NCI-H748 treated with DMSO at 0.1 percent for 48 hours (cell line): ENCODE results near the gene UBAC1.
"Not testable (repeated sequence)": the region's sequence is repeated elsewhere in the genome, so short reads cannot be mapped to it uniquely, and the experiment has no call there.

ENCODE experiments used
- DNase-seq: peaks from one replicate; lab custom pipeline; 2025; lab: John Stamatoyannopoulos, UW

UBAC1 gene

GRCh38 chr9:135901031-135901758, 60.0 kb downstream of the UBAC1 start:
- DNase-seq = no peak

- DNase-seq = no peak
These were observed 62.4 kb downstream of the UBAC1 start for GRCh38 chr9:135898634-135899407.

GRCh38 chr9:135896626-135897025, 64.5 kb downstream of the UBAC1 start:
- no peak for DNase-seq

GRCh38 chr9:135896205-135896604, 65.0 kb downstream of the UBAC1 start:
- DNase-seq = no peak

- DNase-seq = no peak
These were observed 65.8 kb downstream of the UBAC1 start for GRCh38 chr9:135895202-135895848.

GRCh38 chr9:135893104-135893503, 68.1 kb downstream of the UBAC1 start:
- DNase-seq = no peak

GRCh38 chr9:135892327-135892726, 68.8 kb downstream of the UBAC1 start:
- DNase-seq = not testable (repeated sequence)

- DNase-seq = no peak
These were observed 70.0 kb downstream of the UBAC1 start for GRCh38 chr9:135891027-135891631.

- DNase-seq = no peak
These were observed 70.8 kb downstream of the UBAC1 start for GRCh38 chr9:135890190-135891026.

- DNase-seq = no peak
These were observed 71.5 kb downstream of the UBAC1 start for GRCh38 chr9:135889564-135890189.

GRCh38 chr9:135888766-135889394, 72.3 kb downstream of the UBAC1 start:
- DNase-seq = no peak

- no peak for DNase-seq
These were observed 72.9 kb downstream of the UBAC1 start for GRCh38 chr9:135888126-135888765.

GRCh38 chr9:135887585-135888050, 73.6 kb downstream of the UBAC1 start:
- DNase-seq = no peak

GRCh38 chr9:135887021-135887507, 74.1 kb downstream of the UBAC1 start:
- DNase-seq = no peak

GRCh38 chr9:135886147-135886981, 74.8 kb downstream of the UBAC1 start:
- no peak for DNase-seq

- no peak for DNase-seq
These were observed 75.9 kb downstream of the UBAC1 start for GRCh38 chr9:135885100-135885853.

- DNase-seq = no peak
These were observed 76.7 kb downstream of the UBAC1 start for GRCh38 chr9:135884328-135885035.
